ENCODE data around the gene CTNNAL1. TPM values are rescaled to one million over a fixed set of nuclear protein-coding genes. Genes with fewer than 3 reads are reported as not detected.

The CTNNAL1 gene
- total and polyA plus RNA-seq, 2 donors (not counting 1 experiment from before 2014, with no cell fraction given): 0.04 to 1.5 TPM

GRCh38 chr9:109020113-109020512 is 6.8 kb upstream of the CTNNAL1 start:
- no peak overlapping the region for H3K4me2 ChIP-seq (replicated peaks; ENCODE audit: low read depth, low read length, poor library complexity, severe bottlenecking)
- CTCF ChIA-PET: interaction anchor here (0.6 kb wide), 1 partner anchor 1741 kb away, joined by 3 read pairs; no protein-coding TSS in a partner anchor
- H3K27me3 Mint-ChIP-seq: no peaks in the 10 kb centered on the region

GRCh38 chr9:109019420-109019819 is 6.1 kb upstream of the CTNNAL1 start:
- H3K4me2 ChIP-seq (replicated peaks; ENCODE audit: low read depth, low read length, poor library complexity, severe bottlenecking): no peak overlapping the region
- Mint-ChIP-seq H3K9me3 (ENCODE audit: insufficient read depth) (no peaks in the 10 kb centered on the region), H3K27ac (no peak overlapping the region), H3K4me3 (no peak overlapping the region), H3K27me3 (no peaks in the 10 kb centered on the region), H3K4me1 (peaks cover 15% of the 10 kb centered on the region)
- ATAC-seq (ENCODE audit: low read depth) (no peak), DNase-seq (no peak)
- H3K27ac ChIP-seq (ENCODE audit: low read length in 2 of 2): no peak overlapping the region
- ChIA-PET CTCF (no interaction called here), POLR2A (no interaction called here)
- peaks cover 0 to 4% of the 10 kb centered on the region in 2 donors for H3K4me1 ChIP-seq (ENCODE audit: control insufficient read depth in 2 of 2, insufficient read depth in 2 of 2, low read length in 2 of 2)
- H3K4me3 ChIP-seq (ENCODE audit: control extremely low read depth in 1 of 5, extremely low read depth in 1 of 5, insufficient read depth in 1 of 5, low read depth in 2 of 5, low read length in 4 of 5): no peak overlapping the region
- intact Hi-C loops (cut with micrococcal nuclease): loop anchor here (10.0 kb wide), 1 partner anchor 395 kb away; no protein-coding TSS in a partner anchor
- no peak overlapping the region for H3K9ac ChIP-seq (ENCODE audit: low read length)
- peaks cover 9 to 17% of the 10 kb centered on the region in 2 experiments for H3K36me3 ChIP-seq (replicated peaks in 1 of 2; ENCODE audit: control extremely low read depth in 1 of 2, control insufficient read depth in 1 of 2, extremely low read depth in 1 of 2, insufficient read depth in 2 of 2, low read length in 1 of 2)
- H3K9me3 ChIP-seq (ENCODE audit: control extremely low read depth in 1 of 3, control insufficient read depth in 2 of 3, insufficient read depth in 1 of 3, low read length in 2 of 3): no peaks in the 10 kb centered on the region
- no peak overlapping the region for H2AFZ ChIP-seq (ENCODE audit: insufficient read depth, low read depth, low read length, poor library complexity, severe bottlenecking)
- no CpG with 5 or more reads among the region's 3 CpGs for WGBS (ENCODE audit: insufficient coverage)
- no peaks in the 10 kb centered on the region for H4K20me1 ChIP-seq (ENCODE audit: control insufficient read depth, insufficient read depth, low read length, poor library complexity, severe bottlenecking)
- TF ChIP-seq EZH2 (IDR thresholded peaks at IDR 0.05; ENCODE audit: borderline replicate concordance, insufficient read depth, low read depth, low read length, poor library complexity, severe bottlenecking) (no peak), CTCF (IDR thresholded peaks at IDR 0.05) (no peak)
- H3K27me3 ChIP-seq (replicated peaks in 1 of 4; ENCODE audit: control extremely low read depth in 1 of 4, control insufficient read depth in 3 of 4, insufficient read depth in 4 of 4, low read length in 3 of 4): no peaks in the 10 kb centered on the region
- no peaks in the 10 kb centered on the region for H3K79me2 ChIP-seq (ENCODE audit: control insufficient read depth, insufficient read depth, low read length)

More at GRCh38 chr9:109020113-109020512, 6.8 kb upstream of the CTNNAL1 start:
- no CpG with 5 or more reads among the region's 3 CpGs for WGBS (ENCODE audit: insufficient coverage)
- no peaks in the 10 kb centered on the region for H4K20me1 ChIP-seq (ENCODE audit: control insufficient read depth, insufficient read depth, low read length, poor library complexity, severe bottlenecking)
- no peaks in the 10 kb centered on the region for H3K9me3 ChIP-seq (ENCODE audit: control extremely low read depth in 1 of 3, control insufficient read depth in 2 of 3, insufficient read depth in 1 of 3, low read length in 2 of 3)
- ATAC-seq (ENCODE audit: low read depth): no peak
- DNase-seq: no peak
- no peak for TF ChIP-seq CTCF (IDR thresholded peaks at IDR 0.05)
- no peak for TF ChIP-seq EZH2 (IDR thresholded peaks at IDR 0.05; ENCODE audit: borderline replicate concordance, insufficient read depth, low read depth, low read length, poor library complexity, severe bottlenecking)
- POLR2A ChIA-PET: no interaction called here
- Mint-ChIP-seq H3K4me3 (no peak overlapping the region), H3K27ac (no peak overlapping the region), H3K9me3 (ENCODE audit: insufficient read depth) (no peaks in the 10 kb centered on the region), H3K4me1 (peaks cover 15% of the 10 kb centered on the region)
- no peak overlapping the region for H3K9ac ChIP-seq (ENCODE audit: low read length)
- H3K36me3 ChIP-seq (replicated peaks in 1 of 2; ENCODE audit: control extremely low read depth in 1 of 2, control insufficient read depth in 1 of 2, extremely low read depth in 1 of 2, insufficient read depth in 2 of 2, low read length in 1 of 2): peaks cover 9 to 21% of the 10 kb centered on the region in 2 experiments
- H3K4me3 ChIP-seq (ENCODE audit: control extremely low read depth in 1 of 5, extremely low read depth in 1 of 5, insufficient read depth in 1 of 5, low read depth in 2 of 5, low read length in 4 of 5): no peak overlapping the region
- no peaks in the 10 kb centered on the region for H3K79me2 ChIP-seq (ENCODE audit: control insufficient read depth, insufficient read depth, low read length)
- H3K27me3 ChIP-seq (replicated peaks in 1 of 4; ENCODE audit: control extremely low read depth in 1 of 4, control insufficient read depth in 3 of 4, insufficient read depth in 4 of 4, low read length in 3 of 4): no peaks in the 10 kb centered on the region
- intact Hi-C loops (cut with micrococcal nuclease): no loop called here
- no peak overlapping the region for H3K27ac ChIP-seq (ENCODE audit: low read length in 2 of 2)
- peaks cover 0 to 4% of the 10 kb centered on the region in 2 donors for H3K4me1 ChIP-seq (ENCODE audit: control insufficient read depth in 2 of 2, insufficient read depth in 2 of 2, low read length in 2 of 2)
- H2AFZ ChIP-seq (ENCODE audit: insufficient read depth, low read depth, low read length, poor library complexity, severe bottlenecking): no peak overlapping the region
